Glomerular visceral epithelial cell (primary cell): ENCODE measurements around the gene LCN6.

Experiments used
- DNase-seq: peaks from one replicate; pipeline ENCODE4 v3.0.0-alpha.2; 2016; ENCODE audit errors: extremely low spot score

The LCN6 gene

GRCh38 chr9:136744773-136745172 lies 3.6 kb downstream of the LCN6 start:
- DNase-seq = no peak

- no peak for DNase-seq
Measured at GRCh38 chr9:136743639-136744211, 4.6 kb downstream of the LCN6 start.

GRCh38 chr9:136742591-136743391 lies 5.5 kb downstream of the LCN6 start, which contains the start of gene LCN10:
LCN10 (minus strand) TSS chr9:136742940; CDS start chr9:136742903, 37 bp downstream.
- no peak for DNase-seq

GRCh38 chr9:136741883-136742571 lies 6.3 kb downstream of the LCN6 start:
- DNase-seq = no peak

- DNase-seq = no peak
Measured at GRCh38 chr9:136740971-136741882, 7.1 kb downstream of the LCN6 start.

- no peak for DNase-seq
Measured at GRCh38 chr9:136740491-136740890, 7.8 kb downstream of the LCN6 start.

- DNase-seq = no peak
Measured at GRCh38 chr9:136740069-136740468, 8.3 kb downstream of the LCN6 start.

- DNase-seq = no peak
Measured at GRCh38 chr9:136739509-136739908, 8.8 kb downstream of the LCN6 start.

GRCh38 chr9:136738960-136739359 lies 9.4 kb downstream of the LCN6 start:
- DNase-seq = no peak

GRCh38 chr9:136735812-136736480 lies 12.4 kb downstream of the LCN6 start:
- no peak for DNase-seq

GRCh38 chr9:136734837-136735496 lies 13.4 kb downstream of the LCN6 start:
- DNase-seq = no peak

GRCh38 chr9:136733611-136734010 lies 14.7 kb downstream of the LCN6 start:
- no peak for DNase-seq

GRCh38 chr9:136732444-136733178 lies 15.7 kb downstream of the LCN6 start:
- DNase-seq = no peak

GRCh38 chr9:136729926-136730325 lies 18.4 kb downstream of the LCN6 start:
- DNase-seq = no peak

- no peak for DNase-seq
Measured at GRCh38 chr9:136729144-136729543, 19.2 kb downstream of the LCN6 start.

GRCh38 chr9:136728548-136729123 lies 19.7 kb downstream of the LCN6 start:
- DNase-seq = no peak

GRCh38 chr9:136728080-136728547 lies 20.2 kb downstream of the LCN6 start:
- DNase-seq = peak; percentile 91

GRCh38 chr9:136726631-136727191 lies 21.6 kb downstream of the LCN6 start:
- peak; percentile 25 for DNase-seq

- no peak for DNase-seq
Measured at GRCh38 chr9:136726118-136726517, 22.2 kb downstream of the LCN6 start.
